Stimulated activated naive CD8-positive, alpha-beta T cell treated with anti-CD3 and anti-CD28 coated beads, Interleukin-15, amount 100 ng/mL, for 72 hours (primary cell): ENCODE results near the gene TRPV6.

Experiments used
- ATAC-seq: fragments of 150-1000 bp; cut with Tn5 transposase; 2 replicates; pipeline ENCODE4 v1.10.0; 2021; ENCODE audit warnings: mild to moderate bottlenecking, moderate library complexity
- DNase-seq, 2 donors: peaks; one replicate each; pipeline ENCODE4 v3.0.0; 2021 to 2022
- H3K27ac Mint-ChIP-seq, 2 donors: one replicate each; pipeline ENCODE4 v1.8.0; 2022; ENCODE audit warnings: mild to moderate bottlenecking in 2 of 2, mixed read lengths in 2 of 2, moderate library complexity in 2 of 2
- H3K27me3 Mint-ChIP-seq: one replicate; pipeline ENCODE4 v1.8.0; 2022; ENCODE audit warnings: mixed read lengths
- H3K4me1 Mint-ChIP-seq: one replicate; pipeline ENCODE4 v1.8.0; 2022; ENCODE audit warnings: mild to moderate bottlenecking, mixed read lengths
- H3K4me3 Mint-ChIP-seq, 2 donors: one replicate each; pipeline ENCODE4 v1.8.0; 2022; ENCODE audit warnings: mild to moderate bottlenecking in 2 of 2, mixed read lengths in 2 of 2, moderate library complexity in 1 of 2
- H3K9me3 Mint-ChIP-seq, 2 donors: one replicate each; pipeline ENCODE4 v1.8.0; 2022; ENCODE audit warnings: mixed read lengths in 2 of 2

TRPV6 gene

GRCh38 chr7:142833174-142834048, 52.1 kb downstream of the TRPV6 start:
- no peak overlapping the region for H3K4me3 Mint-ChIP-seq
- peak overlapping the region in 1 of 2 donors; percentile 1 for H3K27ac Mint-ChIP-seq
- H3K9me3 Mint-ChIP-seq: no peaks in the 10 kb centered on the region
- ATAC-seq (peak; percentile 64), DNase-seq (no peak)
- H3K4me1 Mint-ChIP-seq: peaks cover 35% of the 10 kb centered on the region
- no peaks in the 10 kb centered on the region for H3K27me3 Mint-ChIP-seq

GRCh38 chr7:142832417-142832816, 53.1 kb downstream of the TRPV6 start:
- no peak for DNase-seq
- H3K27ac Mint-ChIP-seq: no peak overlapping the region
- H3K9me3 Mint-ChIP-seq: no peaks in the 10 kb centered on the region
- H3K4me1 Mint-ChIP-seq: peaks cover 41% of the 10 kb centered on the region
- ATAC-seq: no peak
- no peaks in the 10 kb centered on the region for H3K27me3 Mint-ChIP-seq
- H3K4me3 Mint-ChIP-seq: no peak overlapping the region

GRCh38 chr7:142827951-142828500, 57.5 kb downstream of the TRPV6 start:
- Mint-ChIP-seq H3K4me1 (peaks cover 16% of the 10 kb centered on the region), H3K27me3 (no peaks in the 10 kb centered on the region), H3K4me3 (no peak overlapping the region), H3K9me3 (peaks cover 4 to 6% of the 10 kb centered on the region in 2 donors), H3K27ac (peak overlapping the region in 1 of 2 donors; percentile 24)
- DNase-seq: no peak
- ATAC-seq: no peak

- Mint-ChIP-seq H3K27me3 (peaks cover 10% of the 10 kb centered on the region), H3K4me3 (no peak overlapping the region), H3K4me1 (peaks cover 13% of the 10 kb centered on the region), H3K27ac (no peak overlapping the region), H3K9me3 (peaks cover 9 to 19% of the 10 kb centered on the region in 2 donors)
- ATAC-seq: no peak
- no peak for DNase-seq
Measured at GRCh38 chr7:142822714-142823113, 62.8 kb downstream of the TRPV6 start.
